K562 (cell line): ENCODE data around the gene UPK3BL1.
"Not testable (repeated sequence)": the region's sequence is repeated elsewhere in the genome, so short reads cannot be mapped to it uniquely, and the experiment has no call there.

Experiments used
- NFE2L1 ChIP-seq: fragments of 450-650 bp; IDR thresholded peaks from 2 replicates; pipeline ENCODE4 v1.6.1; 2016; ENCODE audit warnings: missing genetic modification characterization, low read depth, mild to moderate bottlenecking, missing compliant biosample characterization, moderate library complexity, borderline replicate concordance
- POLR2A ChIP-seq: fragments of 450-650 bp; conservative IDR thresholded peaks from 2 replicates; pipeline ENCODE4 v1.6.1; 2016
- RFX5 ChIP-seq: IDR thresholded peaks from 2 replicates; pipeline ENCODE4 v1.6.1; 2011; ENCODE audit warnings: low read depth, mild to moderate bottlenecking, improper control_type of control experiment, low read length
- TAF7 ChIP-seq: fragments of 450-650 bp; IDR thresholded peaks from 2 replicates; pipeline ENCODE4 v1.6.1; 2016; ENCODE audit warnings: missing genetic modification characterization, missing compliant biosample characterization
- TGIF2 ChIP-seq: sonication (generic); formaldehyde crosslinking; IDR thresholded peaks from 2 replicates; pipeline ENCODE4 v1.8.1; 2022; ENCODE audit warnings: mild to moderate bottlenecking, missing genetic modification reagents, moderate library complexity
- TF ChIP-seq, protein P1 (sequence below), 3 experiments: IDR thresholded peaks in 2 of 3; conservative IDR thresholded peaks in 1 of 3; 2 replicates each; pipeline ENCODE4 v1.5.1; 2011 to 2012; ENCODE audit warnings: low read length in 3 of 3, mild to moderate bottlenecking in 3 of 3, control low read depth in 2 of 3, improper control_type of control experiment in 1 of 3, inconsistent platforms in 1 of 3, low read depth in 1 of 3, mixed read lengths in 1 of 3, moderate library complexity in 1 of 3; ENCODE audit not compliant: insufficient read depth in 2 of 3

- not testable (repeated sequence) for TF ChIP-seq NFE2L1; TGIF2 (CRISPR knock-in tag); RFX5; POLR2A; TAF7 (tag)
- TF ChIP-seq, protein P1, sequence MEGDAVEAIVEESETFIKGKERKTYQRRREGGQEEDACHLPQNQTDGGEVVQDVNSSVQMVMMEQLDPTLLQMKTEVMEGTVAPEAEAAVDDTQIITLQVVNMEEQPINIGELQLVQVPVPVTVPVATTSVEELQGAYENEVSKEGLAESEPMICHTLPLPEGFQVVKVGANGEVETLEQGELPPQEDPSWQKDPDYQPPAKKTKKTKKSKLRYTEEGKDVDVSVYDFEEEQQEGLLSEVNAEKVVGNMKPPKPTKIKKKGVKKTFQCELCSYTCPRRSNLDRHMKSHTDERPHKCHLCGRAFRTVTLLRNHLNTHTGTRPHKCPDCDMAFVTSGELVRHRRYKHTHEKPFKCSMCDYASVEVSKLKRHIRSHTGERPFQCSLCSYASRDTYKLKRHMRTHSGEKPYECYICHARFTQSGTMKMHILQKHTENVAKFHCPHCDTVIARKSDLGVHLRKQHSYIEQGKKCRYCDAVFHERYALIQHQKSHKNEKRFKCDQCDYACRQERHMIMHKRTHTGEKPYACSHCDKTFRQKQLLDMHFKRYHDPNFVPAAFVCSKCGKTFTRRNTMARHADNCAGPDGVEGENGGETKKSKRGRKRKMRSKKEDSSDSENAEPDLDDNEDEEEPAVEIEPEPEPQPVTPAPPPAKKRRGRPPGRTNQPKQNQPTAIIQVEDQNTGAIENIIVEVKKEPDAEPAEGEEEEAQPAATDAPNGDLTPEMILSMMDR (IDR thresholded peaks at IDR 0.05 in 2 of 3, conservative IDR thresholded peaks at IDR 0.05 in 1 of 3; ENCODE audit: insufficient read depth in 2 of 3, low read depth in 1 of 3, low read length in 3 of 3) = not testable (repeated sequence)
Measured at GRCh38 chr7:102649924-102650323, 7.3 kb upstream of the UPK3BL1 start, which contains the start of gene SPDYE2B.
